Measurements from ENCODE around the gene ETS1. TPM values are rescaled to one million over a fixed set of nuclear protein-coding genes. Genes with fewer than 3 reads are reported as not detected.

Gene ETS1
- total and polyA plus RNA-seq, 5 donors = 24.5 to 60.6 (median 50.6) TPM

- H3K4me3 ChIP-seq (ENCODE audit: low read length) = no peak overlapping the region
- no peak overlapping the region for H3K27ac ChIP-seq (ENCODE audit: low read length)
- DNase-seq (no peak), ATAC-seq (no peak)
- H3K9me3 ChIP-seq (ENCODE audit: control insufficient read depth, low read length) = no peaks in the 10 kb centered on the region
- intact Hi-C loops (cut with DNase I) = no loop called here
- peaks cover 5% of the 10 kb centered on the region for H3K4me1 ChIP-seq (ENCODE audit: control insufficient read depth, insufficient read depth, low read length)
- H3K27me3 ChIP-seq (ENCODE audit: control insufficient read depth, insufficient read depth) = no peaks in the 10 kb centered on the region
Measured at GRCh38 chr11:128411150-128411549, 176.2 kb downstream of the ETS1 start.

- Histone ChIP-seq H3K4me3 (ENCODE audit: low read length) (no peak overlapping the region), H3K4me1 (ENCODE audit: control insufficient read depth, insufficient read depth, low read length) (peaks cover 5% of the 10 kb centered on the region), H3K27me3 (ENCODE audit: control insufficient read depth, insufficient read depth) (no peaks in the 10 kb centered on the region), H3K27ac (ENCODE audit: low read length) (no peak overlapping the region), H3K9me3 (ENCODE audit: control insufficient read depth, low read length) (no peaks in the 10 kb centered on the region)
- intact Hi-C loops (cut with DNase I) = loop anchor here in 1 of 4 donors (5.0 kb wide), 1 partner anchor 72 kb away; no protein-coding TSS in a partner anchor
- WGBS = 63% methylated on average over 2 of the region's 2 CpGs
- no peak for DNase-seq
- no peak for ATAC-seq
Measured at GRCh38 chr11:128409476-128409875, 177.9 kb downstream of the ETS1 start.

Small RNA genes within 50 kb of the gene (microRNA-seq; reads per million reads assigned to microRNA genes)
- 0 reads per million in 2 donors for gene MIR6090

Other genes with a start within 250 kb of the ETS1 start
- 10 to 100 TPM; 14.9 to 22.3 (median 17.2) TPM for gene FLI1, start 106.5 kb upstream of the ETS1 start, total RNA-seq
- gene FLI1, start 106.5 kb upstream of the ETS1 start, polyA plus RNA-seq = 12.4 TPM

All from right cardiac atrium (tissue), 5 donors.